Measurements from ENCODE around the gene CARMIL1. TPM values are rescaled to one million over a fixed set of nuclear protein-coding genes. Genes with fewer than 3 reads are reported as not detected.

The CARMIL1 gene
- total and polyA plus RNA-seq, 10 of the 15 experiments (the other 5 are each of a cell fraction or from before 2014, with no cell fraction given) = 6.4 to 18.1 (median 10.3) TPM

- no TSS peak for BruUV-seq (replicated peaks)
- in situ Hi-C loops (cut with MboI) (no loop called here), intact Hi-C loops (cut with micrococcal nuclease; ENCODE audit: unreplicated experiment) (no loop called here)
- Histone ChIP-seq H3K4me1 (ENCODE audit: control insufficient read depth, insufficient read depth, low read length) (no peaks in the 10 kb centered on the region), H2AFZ (ENCODE audit: control insufficient read depth, low read depth, low read length) (no peak overlapping the region), H4K20me1 (ENCODE audit: control insufficient read depth, insufficient read depth) (no peaks in the 10 kb centered on the region), H3K79me2 (ENCODE audit: control insufficient read depth, insufficient read depth, low read length) (no peaks in the 10 kb centered on the region), H3K27me3 (replicated peaks in 1 of 2; ENCODE audit: control insufficient read depth in 2 of 2, insufficient read depth in 2 of 2, low read length in 1 of 2) (no peaks in the 10 kb centered on the region), H3K4me2 (ENCODE audit: control insufficient read depth, insufficient read depth) (no peak overlapping the region), H3K9me3 (replicated peaks; ENCODE audit: control insufficient read depth, insufficient read depth, low read length) (no peaks in the 10 kb centered on the region), H3K4me3 (no peak overlapping the region), H3K9ac (ENCODE audit: control insufficient read depth, insufficient read depth, low read length) (no peak overlapping the region), H3K36me3 (ENCODE audit: control insufficient read depth in 2 of 2, insufficient read depth in 2 of 2, low read length in 1 of 2) (no peaks in the 10 kb centered on the region), H3K27ac (ENCODE audit: control insufficient read depth, insufficient read depth) (no peak overlapping the region)
- POLR2A ChIA-PET = interaction anchor here (1.2 kb wide), 1 partner anchor 39 kb away, joined by 3 read pairs; no protein-coding TSS in a partner anchor
- DNase-seq (ENCODE audit: low read depth, low spot score) = no peak
- TF ChIP-seq, protein P1, sequence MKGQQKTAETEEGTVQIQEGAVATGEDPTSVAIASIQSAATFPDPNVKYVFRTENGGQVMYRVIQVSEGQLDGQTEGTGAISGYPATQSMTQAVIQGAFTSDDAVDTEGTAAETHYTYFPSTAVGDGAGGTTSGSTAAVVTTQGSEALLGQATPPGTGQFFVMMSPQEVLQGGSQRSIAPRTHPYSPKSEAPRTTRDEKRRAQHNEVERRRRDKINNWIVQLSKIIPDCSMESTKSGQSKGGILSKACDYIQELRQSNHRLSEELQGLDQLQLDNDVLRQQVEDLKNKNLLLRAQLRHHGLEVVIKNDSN (IDR thresholded peaks at IDR 0.05; ENCODE audit: borderline replicate concordance, extremely low read length, insufficient read depth, low read depth, low read length) = no peak
- TF ChIP-seq NFXL1 (IDR thresholded peaks at IDR 0.05; ENCODE audit: borderline replicate concordance) (no peak), RBBP5 (conservative IDR thresholded peaks at IDR 0.05) (no peak), RUNX3 (IDR thresholded peaks at IDR 0.05; ENCODE audit: low read length) (no peak), KDM1A (IDR thresholded peaks at IDR 0.05; ENCODE audit: borderline replicate concordance) (no peak), BMI1 (IDR thresholded peaks at IDR 0.05; ENCODE audit: borderline replicate concordance) (no peak), DPF2 (IDR thresholded peaks at IDR 0.05) (no peak), NR2F1 (conservative IDR thresholded peaks at IDR 0.05) (no peak), NR2C1 (IDR thresholded peaks at IDR 0.05) (no peak), ZNF622 (IDR thresholded peaks at IDR 0.05) (no peak), IRF3 (IDR thresholded peaks at IDR 0.05) (no peak), NFIC (IDR thresholded peaks at IDR 0.05; ENCODE audit: low read depth, low read length) (no peak), SMC3 (IDR thresholded peaks at IDR 0.05; ENCODE audit: borderline replicate concordance, low read length) (no peak), SUPT20H (IDR thresholded peaks at IDR 0.05; ENCODE audit: borderline replicate concordance, control insufficient read depth, low read depth, low read length) (no peak), SP1 (IDR thresholded peaks at IDR 0.05; ENCODE audit: low read depth, low read length) (no peak), IKZF2 (IDR thresholded peaks at IDR 0.05) (no peak)
- TF ChIP-seq, protein P2, sequence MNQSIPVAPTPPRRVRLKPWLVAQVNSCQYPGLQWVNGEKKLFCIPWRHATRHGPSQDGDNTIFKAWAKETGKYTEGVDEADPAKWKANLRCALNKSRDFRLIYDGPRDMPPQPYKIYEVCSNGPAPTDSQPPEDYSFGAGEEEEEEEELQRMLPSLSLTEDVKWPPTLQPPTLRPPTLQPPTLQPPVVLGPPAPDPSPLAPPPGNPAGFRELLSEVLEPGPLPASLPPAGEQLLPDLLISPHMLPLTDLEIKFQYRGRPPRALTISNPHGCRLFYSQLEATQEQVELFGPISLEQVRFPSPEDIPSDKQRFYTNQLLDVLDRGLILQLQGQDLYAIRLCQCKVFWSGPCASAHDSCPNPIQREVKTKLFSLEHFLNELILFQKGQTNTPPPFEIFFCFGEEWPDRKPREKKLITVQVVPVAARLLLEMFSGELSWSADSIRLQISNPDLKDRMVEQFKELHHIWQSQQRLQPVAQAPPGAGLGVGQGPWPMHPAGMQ (IDR thresholded peaks at IDR 0.05; ENCODE audit: borderline replicate concordance) = no peak
- TF ChIP-seq, protein P3, sequence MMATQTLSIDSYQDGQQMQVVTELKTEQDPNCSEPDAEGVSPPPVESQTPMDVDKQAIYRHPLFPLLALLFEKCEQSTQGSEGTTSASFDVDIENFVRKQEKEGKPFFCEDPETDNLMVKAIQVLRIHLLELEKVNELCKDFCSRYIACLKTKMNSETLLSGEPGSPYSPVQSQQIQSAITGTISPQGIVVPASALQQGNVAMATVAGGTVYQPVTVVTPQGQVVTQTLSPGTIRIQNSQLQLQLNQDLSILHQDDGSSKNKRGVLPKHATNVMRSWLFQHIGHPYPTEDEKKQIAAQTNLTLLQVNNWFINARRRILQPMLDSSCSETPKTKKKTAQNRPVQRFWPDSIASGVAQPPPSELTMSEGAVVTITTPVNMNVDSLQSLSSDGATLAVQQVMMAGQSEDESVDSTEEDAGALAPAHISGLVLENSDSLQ (IDR thresholded peaks at IDR 0.05) = no peak
- TF ChIP-seq, protein P4, sequence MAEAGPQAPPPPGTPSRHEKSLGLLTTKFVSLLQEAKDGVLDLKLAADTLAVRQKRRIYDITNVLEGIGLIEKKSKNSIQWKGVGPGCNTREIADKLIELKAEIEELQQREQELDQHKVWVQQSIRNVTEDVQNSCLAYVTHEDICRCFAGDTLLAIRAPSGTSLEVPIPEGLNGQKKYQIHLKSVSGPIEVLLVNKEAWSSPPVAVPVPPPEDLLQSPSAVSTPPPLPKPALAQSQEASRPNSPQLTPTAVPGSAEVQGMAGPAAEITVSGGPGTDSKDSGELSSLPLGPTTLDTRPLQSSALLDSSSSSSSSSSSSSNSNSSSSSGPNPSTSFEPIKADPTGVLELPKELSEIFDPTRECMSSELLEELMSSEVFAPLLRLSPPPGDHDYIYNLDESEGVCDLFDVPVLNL (IDR thresholded peaks at IDR 0.05; ENCODE audit: low read depth, low read length) = no peak
- ATAC-seq = no peak
- RAD21 ChIA-PET (ENCODE audit: unreplicated experiment) = interaction anchor here (1.0 to 1.5 kb wide), 3 partner anchors 15 to 74 kb away, joined by 3 to 4 read pairs (median 4); no protein-coding TSS in a partner anchor
- SMC1A ChIA-PET (ENCODE audit: uncharacterized antibody, unreplicated experiment) = interaction anchor here (0.9 to 1.9 kb wide), 8 partner anchors 8 to 194 kb away, joined by 3 to 7 read pairs (median 4); no protein-coding TSS in a partner anchor
- CTCF ChIA-PET = interaction anchor here (0.8 to 1.9 kb wide), 6 partner anchors 10 to 60 kb away, joined by 3 to 4 read pairs (median 3); no protein-coding TSS in a partner anchor
- FAIRE-seq = no peak
- 0% methylated on average over 1 of the region's 1 CpG for WGBS (ENCODE audit: insufficient coverage, insufficient replicate concordance, low lambda C conversion rate, missing lambda C conversion rate)
Observed at GRCh38 chr6:25295651-25296050, 16.5 kb downstream of the CARMIL1 start.
